Adrenal gland (tissue), 12 donors: ENCODE results near the gene FAM241B. TPM values are rescaled to one million over a fixed set of nuclear protein-coding genes. Genes with fewer than 3 reads are reported as not detected.

Source experiments
- DNase-seq, 7 donors: peaks; one replicate each; pipeline ENCODE4 v3.0.0-alpha.2; 2019 to 2020
- H3K27ac ChIP-seq, 5 donors: fragments of 200-600 bp; sonication (generic) in 4 of 5; 1 replicate in 3 of 5; 2 replicates in 2 of 5; pipeline versions ENCODE4 v1.5.1 to v1.8.0; 2016 to 2020; ENCODE audit warnings: mild to moderate bottlenecking in 1 of 5
- H3K27me3 ChIP-seq: fragments of 200-600 bp; 2 replicates; pipeline ENCODE4 v1.8.0; 2021
- H3K36me3 ChIP-seq, 2 donors: fragments of 200-600 bp; replicated peaks in 1 of 2; 1 replicate in 1 of 2; 2 replicates in 1 of 2; pipeline versions ENCODE4 v1.5.1 to v1.8.0; 2018 to 2022
- H3K4me1 ChIP-seq, 2 donors: fragments of 200-600 bp; replicated peaks in 1 of 2; 1 replicate in 1 of 2; 2 replicates in 1 of 2; pipeline versions ENCODE4 v1.5.1 to v1.8.0; 2018 to 2021
- H3K4me3 ChIP-seq, 4 donors: fragments of 200-600 bp; sonication (generic) in 3 of 4; one replicate each; pipeline ENCODE4 v1.5.1; 2016 to 2018
- H3K9me3 ChIP-seq, 3 donors: fragments of 200-600 bp; sonication (generic) in 1 of 3; replicated peaks in 1 of 3; 1 replicate in 2 of 3; 2 replicates in 1 of 3; pipeline versions ENCODE4 v1.5.1 to v1.8.0; 2016 to 2021
- POLR2A ChIP-seq, 2 donors: fragments of 450-650 bp; IDR thresholded peaks; one replicate each; pipeline ENCODE4 v1.6.1; 2017; ENCODE audit warnings: antibody characterized with exemption in 2 of 2, mild to moderate bottlenecking in 2 of 2, moderate library complexity in 1 of 2
- WGBS, 4 donors: extraction: QIAGEN DNeasy Blood & Tissue Kit in 2 of 4; methylation state at CpG; one replicate each; pipeline versions ENCODE4 v1.1.5 to v1.1.7; 2013 to 2017; 5-methylcytosine and 5-hydroxymethylcytosine counted together
- intact Hi-C, 2 donors: fragments of 100-400 bp; cut with DNase I; formaldehyde crosslinking; loops; one replicate each; pipeline versions ENCODE4 v1.14.1 to v1.15.0; 2022 to 2023
- polyA plus RNA-seq, 3 donors: library from polyadenylated mRNA; stranded (reverse); fragments of 200-250 nt in 2 of 3; fragments of 350-450 nt in 1 of 3; fragmentation: Illumina TruSeq in 1 of 3; extraction: RNeasy Lipid Tissue Mini Kit (QIAGEN cat#74804) in 1 of 3; gene quantifications; one replicate each; pipeline ENCODE4 v1.2.3, GENCODE V29; 2013 to 2014
- total RNA-seq, 9 donors: library from RNA; depleted of rRNA in 4 of 9; stranded (reverse); fragments of >200 nt in 4 of 9; fragments of 120-200 nt in 1 of 9; fragmentation: NEBNext Ultra II Directional in 1 of 9; extraction: Animal tissue kit (Norgen Biotek cat#: 25700) in 1 of 9; gene quantifications; one replicate each; pipeline versions ENCODE4 v1.1.0 to v1.2.4, GENCODE V29; 2013 to 2023
- TF ChIP-seq, protein P1 (sequence below), 6 experiments: fragments of 450-650 bp in 4 of 6; fragments of 200-600 bp in 2 of 6; sonication (generic) in 1 of 6; IDR thresholded peaks; 1 replicate in 5 of 6; 2 replicates in 1 of 6; pipeline versions ENCODE4 v1.5.1 to v1.8.0; 2016 to 2021; ENCODE audit warnings: antibody characterized with exemption in 6 of 6, mild to moderate bottlenecking in 2 of 6, moderate library complexity in 1 of 6
- donor health status: healthy with polysubstance abuse.
- donor health status: Bipolar disorder and iron deficiency.
- donor health status: DM: yes; HTN: yes; CAD: no.
- donor health status: DM: no; HTN: no; CAD: no.
- donor health status: DM: no; HTN: no; CAD: no.
- donor health status: DM: yes; HTN: yes; CAD: no.

FAM241B gene
- total and polyA plus RNA-seq, 12 donors, result 1.4 to 4.6 (median 3.0) TPM; not detected in 2

DNA sequence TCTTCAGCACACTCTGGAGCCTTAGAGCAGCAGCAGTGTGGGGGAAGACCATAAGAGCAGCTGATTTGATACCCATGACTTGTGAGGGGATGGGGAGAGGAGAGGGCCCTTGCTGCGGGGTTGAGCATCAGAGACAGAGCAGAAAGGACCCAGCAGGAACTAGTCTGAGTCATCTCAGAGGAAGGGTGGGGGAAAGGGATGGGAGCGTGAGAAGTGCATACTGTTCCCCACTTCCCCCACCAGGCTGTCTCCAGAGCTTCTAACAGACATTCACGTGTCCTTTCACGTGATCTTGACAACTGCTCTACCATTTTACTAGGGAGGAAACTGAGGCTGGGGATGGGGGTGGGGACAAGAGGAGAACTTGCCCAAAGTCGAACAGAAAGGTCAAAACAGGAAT lies 38.7 kb downstream of the FAM241B start:
- WGBS, 4 donors, result 77 to 82% (median 80%) methylated on average over 5 of the region's 5 CpGs
- Histone ChIP-seq H3K27me3 (no peaks in the 10 kb centered on the region), H3K27ac (no peak overlapping the region), H3K36me3 (no peaks in the 10 kb centered on the region), H3K4me1 (no peaks in the 10 kb centered on the region), H3K4me3 (no peak overlapping the region), H3K9me3 (no peaks in the 10 kb centered on the region)
- TF ChIP-seq, protein P1, sequence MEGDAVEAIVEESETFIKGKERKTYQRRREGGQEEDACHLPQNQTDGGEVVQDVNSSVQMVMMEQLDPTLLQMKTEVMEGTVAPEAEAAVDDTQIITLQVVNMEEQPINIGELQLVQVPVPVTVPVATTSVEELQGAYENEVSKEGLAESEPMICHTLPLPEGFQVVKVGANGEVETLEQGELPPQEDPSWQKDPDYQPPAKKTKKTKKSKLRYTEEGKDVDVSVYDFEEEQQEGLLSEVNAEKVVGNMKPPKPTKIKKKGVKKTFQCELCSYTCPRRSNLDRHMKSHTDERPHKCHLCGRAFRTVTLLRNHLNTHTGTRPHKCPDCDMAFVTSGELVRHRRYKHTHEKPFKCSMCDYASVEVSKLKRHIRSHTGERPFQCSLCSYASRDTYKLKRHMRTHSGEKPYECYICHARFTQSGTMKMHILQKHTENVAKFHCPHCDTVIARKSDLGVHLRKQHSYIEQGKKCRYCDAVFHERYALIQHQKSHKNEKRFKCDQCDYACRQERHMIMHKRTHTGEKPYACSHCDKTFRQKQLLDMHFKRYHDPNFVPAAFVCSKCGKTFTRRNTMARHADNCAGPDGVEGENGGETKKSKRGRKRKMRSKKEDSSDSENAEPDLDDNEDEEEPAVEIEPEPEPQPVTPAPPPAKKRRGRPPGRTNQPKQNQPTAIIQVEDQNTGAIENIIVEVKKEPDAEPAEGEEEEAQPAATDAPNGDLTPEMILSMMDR (IDR thresholded peaks at IDR 0.05), result no peak
- TF ChIP-seq POLR2A (IDR thresholded peaks at IDR 0.05), result no peak
- no peak for DNase-seq
- intact Hi-C loops, result no loop called here

- intact Hi-C loops, result no loop called here
- H3K36me3 ChIP-seq, result no peaks in the 10 kb centered on the region
- no peaks in the 10 kb centered on the region for H3K4me1 ChIP-seq
- DNase-seq, result no peak
- H3K4me3 ChIP-seq, result no peak overlapping the region
- 71 to 90% (median 74%) methylated on average over 4 of the region's 4 CpGs for WGBS, 4 donors
- H3K27me3 ChIP-seq, result no peaks in the 10 kb centered on the region
- TF ChIP-seq, protein P1 (IDR thresholded peaks at IDR 0.05), result no peak
- TF ChIP-seq POLR2A (IDR thresholded peaks at IDR 0.05), result no peak
- H3K9me3 ChIP-seq, result no peaks in the 10 kb centered on the region
- no peak overlapping the region for H3K27ac ChIP-seq
These were observed 39.4 kb downstream of the FAM241B start for GRCh38 chr10:69669409-69669808.

GRCh38 chr10:69673521-69673920 lies 43.5 kb downstream of the FAM241B start:
- Histone ChIP-seq H3K9me3 (no peaks in the 10 kb centered on the region), H3K4me3 (no peak overlapping the region), H3K36me3 (no peaks in the 10 kb centered on the region), H3K4me1 (no peaks in the 10 kb centered on the region), H3K27ac (no peak overlapping the region), H3K27me3 (no peaks in the 10 kb centered on the region)
- DNase-seq, result no peak
- no peak for TF ChIP-seq POLR2A (IDR thresholded peaks at IDR 0.05)
- TF ChIP-seq, protein P1 (IDR thresholded peaks at IDR 0.05), result no peak
- intact Hi-C loops, result no loop called here
- 68 to 76% (median 73%) methylated on average over 3 of the region's 3 CpGs for WGBS, 4 donors

DNA sequence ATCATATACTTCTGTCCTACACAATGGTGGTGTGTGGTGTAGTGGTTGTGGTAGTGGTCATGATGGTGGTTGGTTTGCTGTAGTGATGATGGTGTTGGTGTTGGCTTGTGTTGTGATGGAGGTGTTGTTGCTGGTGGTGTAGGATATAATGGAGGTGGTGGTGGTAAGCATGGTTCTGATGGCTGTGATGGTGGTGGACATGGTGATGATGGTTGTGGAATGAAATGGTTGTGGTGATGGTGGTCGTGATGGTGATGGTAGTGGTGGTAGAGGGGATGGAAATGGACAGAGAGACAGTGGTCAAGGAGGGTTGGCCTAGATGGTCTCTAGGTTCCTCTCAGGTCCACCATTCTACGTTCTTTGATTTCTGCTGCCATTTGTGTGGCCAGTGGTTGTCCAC lies 44.7 kb downstream of the FAM241B start:
- intact Hi-C loops, result no loop called here
- H3K27ac ChIP-seq, result no peak overlapping the region
- no peaks in the 10 kb centered on the region for H3K4me1 ChIP-seq
- no peak for DNase-seq
- H3K36me3 ChIP-seq, result no peaks in the 10 kb centered on the region
- WGBS, 4 donors, result 59 to 79% (median 69%) methylated on average over 2 of the region's 2 CpGs
- H3K9me3 ChIP-seq, result no peaks in the 10 kb centered on the region
- TF ChIP-seq, protein P1 (IDR thresholded peaks at IDR 0.05), result no peak
- no peak for TF ChIP-seq POLR2A (IDR thresholded peaks at IDR 0.05)
- H3K4me3 ChIP-seq, result no peak overlapping the region
- H3K27me3 ChIP-seq, result no peaks in the 10 kb centered on the region
